ENCODE data around the gene CHCT1.
"Not testable (repeated sequence)": the region's sequence is repeated elsewhere in the genome, so short reads cannot be mapped to it uniquely, and the experiment has no call there.

CHCT1 gene

GRCh38 chr17:60422162-60422665, at the start of gene CHCT1:
Gene CHCT1, plus strand, starts transcription at chr17:60422489. Its CDS starts 104 bp downstream, at chr17:60422593.
- peak within 1 kb of the TSS; percentile 71 for H3K4me3 ChIP-seq (ENCODE audit: low read length)

DNA sequence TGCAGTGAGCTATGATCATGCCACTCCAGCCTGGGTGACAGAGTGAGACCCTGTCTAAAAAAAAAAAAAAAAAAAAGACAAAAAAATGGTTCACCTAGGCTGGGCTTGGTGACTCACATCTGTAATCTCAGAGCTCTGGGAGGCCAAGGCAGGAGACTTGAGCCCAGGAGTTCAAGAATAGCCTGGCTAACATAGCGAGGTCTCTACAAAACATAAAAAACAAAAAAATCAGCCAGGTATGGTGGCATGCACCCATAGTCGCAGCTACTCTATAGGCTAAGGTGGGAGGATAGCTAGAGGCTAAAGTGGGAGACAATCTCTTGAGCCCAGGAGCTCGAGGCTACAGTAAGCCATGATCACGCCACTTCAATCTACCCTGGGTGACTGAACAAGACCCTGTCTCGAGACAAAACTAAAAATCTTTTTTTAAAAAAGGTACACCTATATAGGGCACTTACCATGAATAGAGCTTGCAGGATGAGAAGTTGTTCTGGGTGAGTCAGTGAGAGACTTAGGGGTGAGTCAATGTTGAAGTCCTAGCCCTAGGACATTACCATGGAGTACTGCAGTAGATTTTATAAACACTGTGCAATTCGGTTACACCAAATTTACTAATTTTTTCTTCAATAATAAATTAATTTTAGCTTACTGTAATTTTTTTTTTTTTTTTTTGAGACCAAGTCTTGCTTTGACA, 49.4 kb upstream of the CHCT1 start:
- Histone ChIP-seq H3K4me2 (ENCODE audit: low read length) (no peak overlapping the region), H3K36me3 (ENCODE audit: control insufficient read depth, low read length) (no peaks in the 10 kb centered on the region)

More at GRCh38 chr17:60422162-60422665, at the start of gene CHCT1:
- Histone ChIP-seq H3K27ac (ENCODE audit: low read depth, low read length) (no peak within 1 kb of the TSS), H3K4me2 (ENCODE audit: low read length) (peak within 1 kb of the TSS; percentile 84), H3K36me3 (ENCODE audit: control insufficient read depth, low read length) (no peaks in the 10 kb centered on the region), H3K4me1 (ENCODE audit: control insufficient read depth, low read length) (peaks cover 8% of the 10 kb centered on the region), H3F3A (ENCODE audit: control insufficient read depth, insufficient read depth) (no peaks in the 10 kb centered on the region), H4K20me1 (ENCODE audit: control insufficient read depth, insufficient read depth, low read depth, low read length) (no peaks in the 10 kb centered on the region), H3K9me3 (ENCODE audit: control insufficient read depth, insufficient read depth, low read length) (no peaks in the 10 kb centered on the region), H3K27me3 (ENCODE audit: control insufficient read depth, low read length) (peaks cover 3% of the 10 kb centered on the region), H3K79me2 (ENCODE audit: control insufficient read depth, low read length) (no peaks in the 10 kb centered on the region), H3K9me2 (replicated peaks; ENCODE audit: control insufficient read depth, low read length) (no peaks in the 10 kb centered on the region)
- no peak for TF ChIP-seq EZH2phosphoT487 (IDR thresholded peaks at IDR 0.05; ENCODE audit: borderline replicate concordance, low read length)
- TF ChIP-seq, protein P1, sequence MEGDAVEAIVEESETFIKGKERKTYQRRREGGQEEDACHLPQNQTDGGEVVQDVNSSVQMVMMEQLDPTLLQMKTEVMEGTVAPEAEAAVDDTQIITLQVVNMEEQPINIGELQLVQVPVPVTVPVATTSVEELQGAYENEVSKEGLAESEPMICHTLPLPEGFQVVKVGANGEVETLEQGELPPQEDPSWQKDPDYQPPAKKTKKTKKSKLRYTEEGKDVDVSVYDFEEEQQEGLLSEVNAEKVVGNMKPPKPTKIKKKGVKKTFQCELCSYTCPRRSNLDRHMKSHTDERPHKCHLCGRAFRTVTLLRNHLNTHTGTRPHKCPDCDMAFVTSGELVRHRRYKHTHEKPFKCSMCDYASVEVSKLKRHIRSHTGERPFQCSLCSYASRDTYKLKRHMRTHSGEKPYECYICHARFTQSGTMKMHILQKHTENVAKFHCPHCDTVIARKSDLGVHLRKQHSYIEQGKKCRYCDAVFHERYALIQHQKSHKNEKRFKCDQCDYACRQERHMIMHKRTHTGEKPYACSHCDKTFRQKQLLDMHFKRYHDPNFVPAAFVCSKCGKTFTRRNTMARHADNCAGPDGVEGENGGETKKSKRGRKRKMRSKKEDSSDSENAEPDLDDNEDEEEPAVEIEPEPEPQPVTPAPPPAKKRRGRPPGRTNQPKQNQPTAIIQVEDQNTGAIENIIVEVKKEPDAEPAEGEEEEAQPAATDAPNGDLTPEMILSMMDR (IDR thresholded peaks at IDR 0.05; ENCODE audit: low read depth, low read length, poor library complexity, severe bottlenecking) = no peak

GRCh38 chr17:60378187-60378586, 44.1 kb upstream of the CHCT1 start:
- not testable (repeated sequence) for H3K27ac ChIP-seq (ENCODE audit: low read depth, low read length); H3K9me3 ChIP-seq (ENCODE audit: control insufficient read depth, insufficient read depth, low read length); H3K36me3 ChIP-seq (ENCODE audit: control insufficient read depth, low read length); H3K4me2 ChIP-seq (ENCODE audit: low read length); H3K9me2 ChIP-seq (replicated peaks; ENCODE audit: control insufficient read depth, low read length); H3K27me3 ChIP-seq (ENCODE audit: control insufficient read depth, low read length); H3K4me1 ChIP-seq (ENCODE audit: control insufficient read depth, low read length); H3K4me3 ChIP-seq (ENCODE audit: low read length); H3K79me2 ChIP-seq (ENCODE audit: control insufficient read depth, low read length); H3F3A ChIP-seq (ENCODE audit: control insufficient read depth, insufficient read depth); H4K20me1 ChIP-seq (ENCODE audit: control insufficient read depth, insufficient read depth, low read depth, low read length)

More for the DNA sequence above, 49.4 kb upstream of the CHCT1 start:
- Histone ChIP-seq H3K27ac (ENCODE audit: low read depth, low read length) (no peak overlapping the region), H3K9me2 (replicated peaks; ENCODE audit: control insufficient read depth, low read length) (no peaks in the 10 kb centered on the region), H3F3A (ENCODE audit: control insufficient read depth, insufficient read depth) (no peaks in the 10 kb centered on the region), H3K27me3 (ENCODE audit: control insufficient read depth, low read length) (no peaks in the 10 kb centered on the region), H3K9me3 (ENCODE audit: control insufficient read depth, insufficient read depth, low read length) (no peaks in the 10 kb centered on the region), H4K20me1 (ENCODE audit: control insufficient read depth, insufficient read depth, low read depth, low read length) (no peaks in the 10 kb centered on the region), H3K4me3 (ENCODE audit: low read length) (no peak overlapping the region), H3K4me1 (ENCODE audit: control insufficient read depth, low read length) (no peaks in the 10 kb centered on the region), H3K79me2 (ENCODE audit: control insufficient read depth, low read length) (peaks cover 1% of the 10 kb centered on the region; the same call in 1 of the 2 replicates)
- TF ChIP-seq, protein P1 (IDR thresholded peaks at IDR 0.05; ENCODE audit: low read depth, low read length, poor library complexity, severe bottlenecking) = no peak
- no peak for TF ChIP-seq EZH2phosphoT487 (IDR thresholded peaks at IDR 0.05; ENCODE audit: borderline replicate concordance, low read length)

- H3K27me3 ChIP-seq (ENCODE audit: control insufficient read depth, low read length); H3K4me3 ChIP-seq (ENCODE audit: low read length); H3K36me3 ChIP-seq (ENCODE audit: control insufficient read depth, low read length); H3F3A ChIP-seq (ENCODE audit: control insufficient read depth, insufficient read depth); H3K4me1 ChIP-seq (ENCODE audit: control insufficient read depth, low read length); H3K9me3 ChIP-seq (ENCODE audit: control insufficient read depth, insufficient read depth, low read length); H3K4me2 ChIP-seq (ENCODE audit: low read length); H3K9me2 ChIP-seq (replicated peaks; ENCODE audit: control insufficient read depth, low read length); H4K20me1 ChIP-seq (ENCODE audit: control insufficient read depth, insufficient read depth, low read depth, low read length); H3K27ac ChIP-seq (ENCODE audit: low read depth, low read length): not testable (repeated sequence)
- H3K79me2 ChIP-seq (ENCODE audit: control insufficient read depth, low read length) = peaks cover 12% of the 10 kb centered on the region
Measured at GRCh38 chr17:60379461-60379860, 42.8 kb upstream of the CHCT1 start.
